Neuronal stem cell (in vitro differentiated cells): Measurements from ENCODE around the gene UBN1.
A peak's percentile ranks its signal among the peaks of the same experiment; 100 is the strongest.

Experiments
- DNase-seq: peaks from one replicate; pipeline ENCODE4 v3.0.0-alpha.2; 2013; ENCODE audit warnings: low spot score
- H2AFZ ChIP-seq: one replicate; pipeline ENCODE4 v1.6.1; 2013; ENCODE audit warnings: mild to moderate bottlenecking, low read length, inconsistent platforms
- H2AK5ac ChIP-seq: 2 replicates; pipeline ENCODE4 v1.6.1; 2013; ENCODE audit warnings: low read depth, mild to moderate bottlenecking, inconsistent platforms, low read length, moderate library complexity, mixed read lengths
- H2BK120ac ChIP-seq: 2 replicates; pipeline ENCODE4 v1.6.1; 2013; ENCODE audit warnings: low read depth, mild to moderate bottlenecking, inconsistent platforms, low read length, moderate library complexity, mixed read lengths
- H2BK12ac ChIP-seq: one replicate; pipeline ENCODE4 v1.6.1; 2013; ENCODE audit warnings: low read length, inconsistent platforms
- H2BK15ac ChIP-seq: 2 replicates; pipeline ENCODE4 v1.6.1; 2013; ENCODE audit warnings: mild to moderate bottlenecking, low read length, inconsistent platforms, mixed read lengths
- H2BK5ac ChIP-seq: one replicate; pipeline ENCODE4 v1.6.1; 2013; ENCODE audit warnings: inconsistent platforms, mild to moderate bottlenecking, low read length, moderate library complexity
- H3K14ac ChIP-seq: one replicate; pipeline ENCODE4 v1.6.1; 2013; ENCODE audit warnings: low read length, inconsistent platforms
- H3K18ac ChIP-seq: 2 replicates; pipeline ENCODE4 v1.6.1; 2013; ENCODE audit warnings: low read length, inconsistent platforms
- H3K23ac ChIP-seq: 2 replicates; pipeline ENCODE4 v1.6.1; 2013; ENCODE audit warnings: low read depth, mild to moderate bottlenecking, mixed read lengths, low read length, inconsistent platforms; ENCODE audit not compliant: poor library complexity
- H3K27ac ChIP-seq: replicated peaks from 3 replicates; pipeline ENCODE4 v1.5.1; 2013; ENCODE audit warnings: low read length, inconsistent platforms
- H3K27me3 ChIP-seq, 3 experiments: 2 replicates each; pipeline ENCODE4 v1.6.1; 2013; ENCODE audit warnings: low read length in 3 of 3, mild to moderate bottlenecking in 2 of 3, inconsistent platforms in 1 of 3, low read depth in 1 of 3, mixed read lengths in 1 of 3, moderate library complexity in 1 of 3; ENCODE audit not compliant: control insufficient read depth in 3 of 3, insufficient read depth in 3 of 3
- H3K36me3 ChIP-seq, 2 donors: replicated peaks in 1 of 2; 2 replicates each; pipeline ENCODE4 v1.6.1; 2013; ENCODE audit warnings: low read length in 2 of 2; ENCODE audit not compliant: control insufficient read depth in 2 of 2, insufficient read depth in 2 of 2
- H3K4ac ChIP-seq: 2 replicates; pipeline ENCODE4 v1.6.1; 2013; ENCODE audit warnings: inconsistent platforms, mild to moderate bottlenecking, low read length, moderate library complexity
- H3K4me1 ChIP-seq, 2 donors: 1 replicate in 1 of 2; 2 replicates in 1 of 2; pipeline ENCODE4 v1.6.1; 2013; ENCODE audit warnings: low read length in 2 of 2, low read depth in 1 of 2; ENCODE audit not compliant: control insufficient read depth in 2 of 2, insufficient read depth in 1 of 2
- H3K4me2 ChIP-seq: one replicate; pipeline ENCODE4 v1.6.1; 2013; ENCODE audit warnings: mild to moderate bottlenecking, low read length, inconsistent platforms; ENCODE audit not compliant: insufficient read depth, poor library complexity, severe bottlenecking
- H3K4me3 ChIP-seq, 2 donors: 2 replicates each; pipeline ENCODE4 v1.5.1; 2013; ENCODE audit warnings: low read length in 2 of 2, mild to moderate bottlenecking in 2 of 2, inconsistent platforms in 1 of 2, moderate library complexity in 1 of 2
- H3K79me1 ChIP-seq: one replicate; pipeline ENCODE4 v1.6.1; 2013; ENCODE audit warnings: low read depth, mild to moderate bottlenecking, inconsistent platforms, low read length, moderate library complexity
- H3K9ac ChIP-seq: one replicate; pipeline ENCODE4 v1.6.1; 2013; ENCODE audit warnings: mild to moderate bottlenecking, low read depth, low read length, inconsistent platforms; ENCODE audit not compliant: poor library complexity
- H3K9me3 ChIP-seq, 2 donors: replicated peaks in 1 of 2; 2 replicates each; pipeline versions ENCODE3 to v1.6.1; 2013; ENCODE audit warnings: low read length in 2 of 2, mild to moderate bottlenecking in 2 of 2, inconsistent platforms in 1 of 2, low read depth in 1 of 2, mixed read lengths in 1 of 2, moderate library complexity in 1 of 2; ENCODE audit not compliant: control insufficient read depth in 2 of 2, insufficient read depth in 1 of 2
- H4K8ac ChIP-seq: one replicate; pipeline ENCODE4 v1.6.1; 2013; ENCODE audit warnings: low read depth, mild to moderate bottlenecking, inconsistent platforms, low read length, moderate library complexity
- H4K91ac ChIP-seq: one replicate; pipeline ENCODE4 v1.6.1; 2013; ENCODE audit warnings: low read length, low read depth, mild to moderate bottlenecking, inconsistent platforms; ENCODE audit not compliant: poor library complexity
- WGBS, 2 donors: extraction: QIAGEN DNeasy Blood & Tissue Kit; methylation state at CpG; one replicate each; pipeline ENCODE4 v1.1.7; 2013; ENCODE audit warnings: missing lambda C conversion rate in 2 of 2, mixed read lengths in 1 of 2; ENCODE audit not compliant: insufficient read length in 2 of 2, insufficient replicate concordance in 1 of 2; ENCODE audit errors: extremely low coverage in 2 of 2; 5-methylcytosine and 5-hydroxymethylcytosine counted together

Gene UBN1

GRCh38 chr16:4801962-4802658 is 45.2 kb upstream of the UBN1 start, which contains the start of gene ROGDI:
Gene ROGDI, minus strand, starts transcription at chr16:4802633. Its CDS starts 62 bp downstream, at chr16:4802571.
- no CpG with 5 or more reads among the region's 70 CpGs for WGBS, 2 donors
- Histone ChIP-seq H3K4me2 (peak within 1 kb of the TSS; percentile 95), H2BK5ac (peak within 1 kb of the TSS; percentile 43), H2BK120ac (no peak within 1 kb of the TSS), H2AK5ac (peak within 1 kb of the TSS; percentile 53), H3K9ac (peak within 1 kb of the TSS; percentile 96), H3K27ac (peak within 1 kb of the TSS; percentile 98), H2BK12ac (no peak within 1 kb of the TSS), H3K18ac (peak within 1 kb of the TSS; percentile 99), H4K8ac (peak within 1 kb of the TSS; percentile 43), H3K27me3 (no peaks in the 10 kb centered on the region), H3K23ac (peak within 1 kb of the TSS; percentile 98), H3K79me1 (peaks cover 2% of the 10 kb centered on the region), H3K14ac (peak within 1 kb of the TSS; percentile 60), H3K4me3 (peak within 1 kb of the TSS; percentile 94 to 97), H3K36me3 (peaks cover 27 to 41% of the 10 kb centered on the region in 2 donors), H4K91ac (no peak within 1 kb of the TSS), H3K4me1 (peaks cover 5 to 14% of the 10 kb centered on the region in 2 donors), H2BK15ac (peak within 1 kb of the TSS; percentile 68), H2AFZ (peak within 1 kb of the TSS; percentile 100), H3K4ac (no peak within 1 kb of the TSS), H3K9me3 (no peaks in the 10 kb centered on the region)
- peak; percentile 74 for DNase-seq

GRCh38 chr16:4802659-4803287 is 44.5 kb upstream of the UBN1 start:
- H2AK5ac ChIP-seq, result no peak overlapping the region
- H3K18ac ChIP-seq, result peak overlapping the region; percentile 99
- H2BK15ac ChIP-seq, result no peak overlapping the region
- no peak overlapping the region for H2BK120ac ChIP-seq
- no peak overlapping the region for H3K4ac ChIP-seq
- no peaks in the 10 kb centered on the region for H3K9me3 ChIP-seq
- H3K4me3 ChIP-seq, result peak overlapping the region; percentile 94 to 97
- peaks cover 5 to 14% of the 10 kb centered on the region in 2 donors for H3K4me1 ChIP-seq
- peak overlapping the region; percentile 89 for H3K23ac ChIP-seq
- peak; percentile 92 for DNase-seq
- H3K4me2 ChIP-seq, result peak overlapping the region; percentile 95
- H3K36me3 ChIP-seq, result peaks cover 28 to 47% of the 10 kb centered on the region in 2 donors
- no peak overlapping the region for H2BK12ac ChIP-seq
- H3K14ac ChIP-seq, result no peak overlapping the region
- no peaks in the 10 kb centered on the region for H3K27me3 ChIP-seq
- H4K8ac ChIP-seq, result no peak overlapping the region
- peak overlapping the region; percentile 100 for H2AFZ ChIP-seq
- no peak overlapping the region for H4K91ac ChIP-seq
- H3K9ac ChIP-seq, result peak overlapping the region; percentile 96
- H3K79me1 ChIP-seq, result peaks cover 2% of the 10 kb centered on the region
- no CpG with 5 or more reads among the region's 59 CpGs for WGBS, 2 donors
- no peak overlapping the region for H2BK5ac ChIP-seq
- H3K27ac ChIP-seq, result peak overlapping the region; percentile 98

- DNase-seq, result no peak
- no peak overlapping the region for H2BK120ac ChIP-seq
Measured at GRCh38 chr16:4803401-4803844, 43.9 kb upstream of the UBN1 start.

More at GRCh38 chr16:4803401-4803844, 43.9 kb upstream of the UBN1 start:
- H3K23ac ChIP-seq, result no peak overlapping the region
- H4K8ac ChIP-seq, result peak overlapping the region; percentile 43
- H3K27me3 ChIP-seq, result no peaks in the 10 kb centered on the region
- H2BK15ac ChIP-seq, result no peak overlapping the region
- H2AFZ ChIP-seq, result peak overlapping the region; percentile 100
- no peak overlapping the region for H2BK5ac ChIP-seq
- H3K4me3 ChIP-seq, result peak overlapping the region in 1 of 2 donors; percentile 94
- no peak overlapping the region for H4K91ac ChIP-seq
- peaks cover 5 to 14% of the 10 kb centered on the region in 2 donors for H3K4me1 ChIP-seq
- H3K4ac ChIP-seq, result no peak overlapping the region
- no peaks in the 10 kb centered on the region for H3K9me3 ChIP-seq
- no peak overlapping the region for H3K27ac ChIP-seq
- H3K4me2 ChIP-seq, result no peak overlapping the region
- H3K9ac ChIP-seq, result no peak overlapping the region
- peaks cover 30 to 51% of the 10 kb centered on the region in 2 donors for H3K36me3 ChIP-seq
- H3K18ac ChIP-seq, result no peak overlapping the region
- no peak overlapping the region for H2BK12ac ChIP-seq
- peaks cover 2% of the 10 kb centered on the region for H3K79me1 ChIP-seq
- H3K14ac ChIP-seq, result no peak overlapping the region
- no CpG with 5 or more reads among the region's 8 CpGs for WGBS, 2 donors
- no peak overlapping the region for H2AK5ac ChIP-seq
